ENCODE results near the gene XPO6. TPM values are rescaled to one million over a fixed set of nuclear protein-coding genes. Genes with fewer than 3 reads are reported as not detected.

The XPO6 gene
- total RNA-seq, 2 donors from 2014 or later: 17.9 to 29.8 TPM

- Histone ChIP-seq H3K9me3 (no peaks in the 10 kb centered on the region), H3K27ac (no peak overlapping the region), H3K27me3 (no peaks in the 10 kb centered on the region), H3K4me1 (peaks cover 0 to 4% of the 10 kb centered on the region in 2 donors), H3K36me3 (peaks cover 70% of the 10 kb centered on the region), H3K4me3 (no peak overlapping the region)
- no peak for DNase-seq (ENCODE audit: low spot score)
- TF ChIP-seq CTCF (IDR thresholded peaks at IDR 0.05): no peak
Measured at GRCh38 chr16:28126684-28127620, 84.8 kb downstream of the XPO6 start.

GRCh38 chr16:28125592-28125991 is 86.2 kb downstream of the XPO6 start:
- TF ChIP-seq CTCF (IDR thresholded peaks at IDR 0.05): no peak
- no peak overlapping the region for H3K27ac ChIP-seq
- no peak for DNase-seq (ENCODE audit: low spot score)
- peaks cover 68% of the 10 kb centered on the region for H3K36me3 ChIP-seq
- H3K27me3 ChIP-seq: no peaks in the 10 kb centered on the region
- H3K4me3 ChIP-seq: no peak overlapping the region
- H3K9me3 ChIP-seq: no peaks in the 10 kb centered on the region
- H3K4me1 ChIP-seq: no peaks in the 10 kb centered on the region

- no peaks in the 10 kb centered on the region for H3K9me3 ChIP-seq
- H3K4me1 ChIP-seq: no peaks in the 10 kb centered on the region
- H3K36me3 ChIP-seq: peaks cover 88% of the 10 kb centered on the region
- no peak overlapping the region for H3K4me3 ChIP-seq
- no peak overlapping the region for H3K27ac ChIP-seq
- DNase-seq (ENCODE audit: low spot score): no peak
- TF ChIP-seq CTCF (IDR thresholded peaks at IDR 0.05): no peak
- no peaks in the 10 kb centered on the region for H3K27me3 ChIP-seq
Measured at GRCh38 chr16:28121527-28121926, 90.2 kb downstream of the XPO6 start.

- H3K4me3 ChIP-seq: no peak overlapping the region
- no peaks in the 10 kb centered on the region for H3K9me3 ChIP-seq
- H3K4me1 ChIP-seq: no peaks in the 10 kb centered on the region
- no peak overlapping the region for H3K27ac ChIP-seq
- peaks cover 86% of the 10 kb centered on the region for H3K36me3 ChIP-seq
- TF ChIP-seq CTCF (IDR thresholded peaks at IDR 0.05): no peak
- no peak for DNase-seq (ENCODE audit: low spot score)
- H3K27me3 ChIP-seq: no peaks in the 10 kb centered on the region
Measured at GRCh38 chr16:28120754-28121153, 91.0 kb downstream of the XPO6 start.

- Histone ChIP-seq H3K27ac (no peak overlapping the region), H3K4me3 (no peak overlapping the region), H3K4me1 (no peaks in the 10 kb centered on the region), H3K9me3 (no peaks in the 10 kb centered on the region), H3K36me3 (peaks cover 82% of the 10 kb centered on the region), H3K27me3 (no peaks in the 10 kb centered on the region)
- TF ChIP-seq CTCF (IDR thresholded peaks at IDR 0.05): no peak
- no peak for DNase-seq (ENCODE audit: low spot score)
Measured at GRCh38 chr16:28118637-28119036, 93.1 kb downstream of the XPO6 start.
